H1 (cell line): Measurements from ENCODE around the gene UROC1. TPM values are rescaled to one million over a fixed set of nuclear protein-coding genes. Genes with fewer than 3 reads are reported as not detected.

Experiments
- CTCF ChIA-PET: fragments of 300-600 bp; sonication (Branson Sonifier 250); formaldehyde crosslinking; loops from one replicate; lab custom pipeline; 2021; ENCODE audit not compliant: partially characterized antibody; lab: Charles Lee
- POLR2A ChIA-PET: fragments of 300-600 bp; sonication (Branson Sonifier 250); formaldehyde crosslinking; loops from one replicate; lab custom pipeline; 2021; ENCODE audit warnings: inconsistent platforms; ENCODE audit not compliant: partially characterized antibody; lab: Charles Lee
- DNase-seq, 2 experiments: peaks; one replicate each; pipeline versions ENCODE4 v3.0.0 to v3.0.0-alpha.2; 2010 to 2022; ENCODE audit warnings: low spot score in 2 of 2, low read depth in 1 of 2, mixed read lengths in 1 of 2
- FAIRE-seq: peaks from 2 replicates; lab custom pipeline; 2011; peaks lifted over from hg19 to GRCh38; lab: Jason Lieb, UNC
- H2AFZ ChIP-seq: 2 replicates; pipeline ENCODE4 v1.8.1; 2012; ENCODE audit warnings: low read length, inconsistent platforms
- H2AK5ac ChIP-seq: 2 replicates; pipeline ENCODE4 v1.6.1; 2013; ENCODE audit warnings: low read depth, low read length
- H2BK120ac ChIP-seq: replicated peaks from 2 replicates; pipeline ENCODE3; 2013; ENCODE audit warnings: low read depth, low read length, inconsistent platforms
- H2BK12ac ChIP-seq: 2 replicates; pipeline ENCODE4 v1.6.1; 2013; ENCODE audit warnings: low read depth, low read length
- H2BK15ac ChIP-seq: 2 replicates; pipeline ENCODE4 v1.6.1; 2013; ENCODE audit warnings: low read length
- H2BK20ac ChIP-seq: 2 replicates; pipeline ENCODE4 v1.6.1; 2013; ENCODE audit warnings: low read length
- H2BK5ac ChIP-seq: 2 replicates; pipeline ENCODE4 v1.6.1; 2013; ENCODE audit warnings: low read depth, low read length
- H3K14ac ChIP-seq: 2 replicates; pipeline ENCODE4 v1.6.1; 2013; ENCODE audit warnings: inconsistent platforms; ENCODE audit not compliant: insufficient read length
- H3K18ac ChIP-seq: 2 replicates; pipeline ENCODE4 v1.6.1; 2013; ENCODE audit warnings: low read length; ENCODE audit errors: extremely low read depth
- H3K23ac ChIP-seq: 2 replicates; pipeline ENCODE4 v1.6.1; 2013; ENCODE audit warnings: inconsistent platforms; ENCODE audit not compliant: insufficient read length
- H3K23me2 ChIP-seq: 2 replicates; pipeline ENCODE4 v1.6.1; 2013; ENCODE audit warnings: low read depth, low read length
- H3K27ac ChIP-seq: 2 replicates; pipeline ENCODE4 v1.6.1; 2011; ENCODE audit warnings: low read depth, low read length, inconsistent platforms
- H3K27me3 ChIP-seq, 4 experiments: replicated peaks in 1 of 4; 1 replicate in 1 of 4; 2 replicates in 3 of 4; pipeline versions ENCODE4 v1.6.1 to v1.8.1; 2011 to 2013; ENCODE audit warnings: low read length in 3 of 4, mild to moderate bottlenecking in 3 of 4, inconsistent platforms in 2 of 4, mixed read lengths in 2 of 4, moderate library complexity in 1 of 4; ENCODE audit not compliant: control insufficient read depth in 3 of 4, insufficient read depth in 3 of 4; ENCODE audit errors: extremely low read depth in 1 of 4
- H3K36me3 ChIP-seq, 4 experiments: 2 replicates each; pipeline versions ENCODE4 v1.6.1 to v1.8.1; 2011 to 2013; ENCODE audit warnings: mild to moderate bottlenecking in 4 of 4, low read length in 3 of 4, moderate library complexity in 2 of 4, control low read depth in 1 of 4, inconsistent platforms in 1 of 4; ENCODE audit not compliant: insufficient read depth in 4 of 4, control insufficient read depth in 2 of 4
- H3K4ac ChIP-seq: replicated peaks from 2 replicates; pipeline ENCODE3; 2013; ENCODE audit warnings: low read length, low read depth, mixed read lengths, inconsistent platforms; ENCODE audit not compliant: insufficient read length
- H3K4me1 ChIP-seq, 4 experiments: replicated peaks in 1 of 4; 1 replicate in 1 of 4; 2 replicates in 3 of 4; pipeline versions ENCODE4 v1.6.1 to v1.8.1; 2011 to 2013; ENCODE audit warnings: low read length in 3 of 4, inconsistent platforms in 2 of 4, mixed read lengths in 1 of 4; ENCODE audit not compliant: insufficient read depth in 4 of 4, control insufficient read depth in 3 of 4
- H3K4me2 ChIP-seq, 2 experiments: 2 replicates each; pipeline versions ENCODE4 v1.6.1 to v1.8.1; 2011 to 2013; ENCODE audit warnings: low read depth in 2 of 2, low read length in 2 of 2, control low read depth in 1 of 2, inconsistent platforms in 1 of 2, mild to moderate bottlenecking in 1 of 2; ENCODE audit not compliant: insufficient read depth in 1 of 2
- H3K4me3 ChIP-seq, 4 experiments: fragments of 200-600, 300-600 bp in 1 of 4; sonication (generic), shearing (Covaris generic), sonication (Bioruptor Twin) in 1 of 4; 2 replicates each; pipeline versions ENCODE4 v1.5.1 to v1.8.1; 2011 to 2016; ENCODE audit warnings: low read length in 4 of 4, low read depth in 3 of 4, control low read depth in 2 of 4, inconsistent platforms in 2 of 4, mild to moderate bottlenecking in 2 of 4, mixed read lengths in 1 of 4, moderate library complexity in 1 of 4; ENCODE audit not compliant: insufficient read depth in 2 of 4; ENCODE audit errors: extremely low read depth in 1 of 4
- H3K56ac ChIP-seq: replicated peaks from 2 replicates; pipeline ENCODE3; 2013; ENCODE audit warnings: low read depth, mild to moderate bottlenecking, mixed read lengths, low read length, inconsistent platforms; ENCODE audit not compliant: insufficient read length
- H3K79me1 ChIP-seq: 2 replicates; pipeline ENCODE4 v1.6.1; 2013; ENCODE audit warnings: low read depth, low read length, control low read depth
- H3K79me2 ChIP-seq, 2 experiments: 2 replicates each; pipeline versions ENCODE4 v1.6.1 to v1.8.1; 2012 to 2013; ENCODE audit warnings: low read length in 2 of 2, mild to moderate bottlenecking in 2 of 2, inconsistent platforms in 1 of 2; ENCODE audit not compliant: insufficient read depth in 2 of 2, control insufficient read depth in 1 of 2
- H3K9ac ChIP-seq, 4 experiments: replicated peaks in 1 of 4; 1 replicate in 1 of 4; 2 replicates in 3 of 4; pipeline versions ENCODE4 v1.6.1 to v1.8.1; 2011 to 2013; ENCODE audit warnings: low read depth in 3 of 4, low read length in 3 of 4, control low read depth in 2 of 4, mild to moderate bottlenecking in 2 of 4, moderate library complexity in 2 of 4, inconsistent platforms in 1 of 4; ENCODE audit errors: extremely low read depth in 1 of 4
- H3K9me3 ChIP-seq, 2 experiments: 2 replicates each; pipeline versions ENCODE4 v1.6.1 to v1.8.1; 2012 to 2013; ENCODE audit warnings: mild to moderate bottlenecking in 2 of 2, moderate library complexity in 2 of 2, control low read depth in 1 of 2, inconsistent platforms in 1 of 2, low read depth in 1 of 2, low read length in 1 of 2, mixed read lengths in 1 of 2; ENCODE audit not compliant: insufficient read depth in 2 of 2
- H4K20me1 ChIP-seq, 2 experiments: replicated peaks in 1 of 2; 2 replicates each; pipeline versions ENCODE3 to v1.8.1; 2011 to 2013; ENCODE audit warnings: inconsistent platforms in 2 of 2, low read length in 2 of 2, mild to moderate bottlenecking in 1 of 2; ENCODE audit not compliant: insufficient read depth in 2 of 2, control insufficient read depth in 1 of 2
- H4K5ac ChIP-seq: 2 replicates; pipeline ENCODE4 v1.6.1; 2013; ENCODE audit warnings: low read length, low read depth, mixed read lengths, inconsistent platforms; ENCODE audit not compliant: insufficient read length
- H4K8ac ChIP-seq: 2 replicates; pipeline ENCODE4 v1.8.0; 2013; ENCODE audit warnings: mild to moderate bottlenecking, moderate library complexity, low read length, inconsistent platforms; ENCODE audit not compliant: insufficient read depth; ENCODE audit errors: extremely low read depth
- H4K91ac ChIP-seq: replicated peaks from 2 replicates; pipeline ENCODE3; 2013; ENCODE audit warnings: low read length, mixed read lengths, inconsistent platforms; ENCODE audit not compliant: insufficient read length
- CBX8 ChIP-seq: fragments of 300-800, 300-1000 bp; sonication (generic); IDR thresholded peaks from 2 replicates; pipeline ENCODE4 v1.7.1; 2016; ENCODE audit warnings: low read depth, low read length, borderline replicate concordance
- GTF2F1 ChIP-seq: IDR thresholded peaks from 2 replicates; pipeline ENCODE4 v1.6.1; 2012; ENCODE audit warnings: low read depth, low read length, improper control_type of control experiment, borderline replicate concordance
- POLR2AphosphoS5 ChIP-seq: IDR thresholded peaks from 2 replicates; pipeline ENCODE4 v1.6.1; 2011; ENCODE audit warnings: low read depth, low read length
- WGBS, 2 experiments: shearing (Covaris generic) in 1 of 2; methylation state at CpG; one replicate each; pipeline versions ENCODE4 v1.1.6 to v1.1.7; 2013 to 2015; ENCODE audit warnings: low lambda C conversion rate in 2 of 2, mixed read lengths in 2 of 2, inconsistent platforms in 1 of 2, low coverage in 1 of 2, missing lambda C conversion rate in 1 of 2; ENCODE audit not compliant: insufficient replicate concordance in 2 of 2, insufficient coverage in 1 of 2, insufficient read length in 1 of 2; ENCODE audit errors: extremely low coverage in 1 of 2, missing lambda C conversion rate in 1 of 2; 5-methylcytosine and 5-hydroxymethylcytosine counted together
- polyA plus RNA-seq, 7 experiments: library from polyadenylated mRNA; depleted of rRNA in 3 of 7; stranded (reverse) in 5 of 7; unstranded in 2 of 7; fragments of >200 nt in 5 of 7; fragments of 200-250 nt in 2 of 7; gene quantifications; 1 replicate in 5 of 7; 2 replicates in 1 of 7; 4 replicates in 1 of 7; pipeline versions ENCODE4 v1.2.1 to v1.2.3, GENCODE V29; 2011 to 2013; ENCODE audit warnings: missing spikeins in 2 of 7, mixed read lengths in 2 of 7
- total RNA-seq: library from RNA; stranded (reverse); fragmentation: NEBNext Ultra II Directional; extraction: Animal tissue kit (Norgen Biotek cat#: 25700); gene quantifications from 2 replicates; pipeline ENCODE4 v1.2.1, GENCODE V29; 2021

UROC1 gene
- total and polyA plus RNA-seq, 2 of the 8 experiments (the other 6 are each of a cell fraction or from before 2014, with no cell fraction given), result 0.03 TPM; not detected in 1

DNA sequence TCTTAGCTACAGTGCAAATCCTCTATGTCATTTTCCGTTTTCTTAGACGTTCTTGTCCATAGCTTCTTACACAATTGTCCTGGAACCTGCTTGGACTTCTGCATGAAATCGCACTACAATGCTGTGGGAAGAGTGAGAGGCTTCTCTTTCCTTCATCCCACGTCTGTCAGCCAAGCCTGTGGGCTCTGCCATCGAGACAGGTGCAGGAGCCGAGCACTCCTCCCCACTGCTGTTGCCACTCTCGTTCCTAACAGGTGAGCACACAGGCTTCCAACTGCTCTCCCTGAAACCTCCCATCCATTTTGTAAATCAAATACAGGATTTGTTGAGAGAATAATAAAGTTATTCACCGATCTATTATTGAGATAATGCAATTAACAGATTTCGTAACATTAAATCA, 65.4 kb downstream of the UROC1 start:
- Histone ChIP-seq H3K23ac (no peak overlapping the region), H4K20me1 (peaks cover 0 to 9% of the 10 kb centered on the region in 2 experiments), H3K79me1 (peaks cover 4% of the 10 kb centered on the region; the same call in 1 of the 2 replicates), H2AK5ac (no peak overlapping the region), H4K5ac (no peak overlapping the region), H2BK15ac (no peak overlapping the region), H4K8ac (no peak overlapping the region), H3K27ac (no peak overlapping the region), H3K79me2 (no peaks in the 10 kb centered on the region; a peak in 2 of 4 replicates), H3K4ac (no peak overlapping the region), H3K23me2 (no peaks in the 10 kb centered on the region), H2BK12ac (no peak overlapping the region)
- CTCF ChIA-PET, result interaction anchor here (0.6 to 0.8 kb wide), 4 partner anchors 13 to 997 kb away, joined by 3 to 7 read pairs (median 4); no protein-coding TSS in a partner anchor
- no peak for FAIRE-seq
- 94% methylated on average over 9 of the region's 9 CpGs; no CpG with 5 or more reads in 1 of the 2 experiments for WGBS, 2 experiments
- TF ChIP-seq CBX8, result no peak
- no peak for TF ChIP-seq POLR2AphosphoS5
- no peak for TF ChIP-seq GTF2F1
- TF ChIP-seq, all 59 proteins: peak for 0
- POLR2A ChIA-PET, result interaction anchor here (1.2 to 1.6 kb wide), 2 partner anchors 18 to 19 kb away, joined by 7 to 8 read pairs; no protein-coding TSS in a partner anchor
- Histone ChIP-seq H3K18ac (no peak overlapping the region), H2BK20ac (no peak overlapping the region), H3K4me2 (no peak overlapping the region), H2AFZ (no peak overlapping the region), H3K9ac (no peak overlapping the region), H3K56ac (no peak overlapping the region), H3K27me3 (no peaks in the 10 kb centered on the region), H3K4me3 (no peak overlapping the region), H2BK5ac (no peak overlapping the region), H3K14ac (no peak overlapping the region), H2BK120ac (no peak overlapping the region), H3K36me3 (peaks cover 0 to 23% (median 7%) of the 10 kb centered on the region in 4 experiments; a peak in 6 of 8 replicates), H4K91ac (no peak overlapping the region), H3K4me1 (no peaks in the 10 kb centered on the region; a peak in 1 of 7 replicates), H3K9me3 (no peaks in the 10 kb centered on the region)
- DNase-seq, result no peak
